Chondrocyte (in vitro differentiated cells): Measurements from ENCODE around the gene DUSP28. TPM values are rescaled to one million over a fixed set of nuclear protein-coding genes. Genes with fewer than 3 reads are reported as not detected.

Experiments used
- DNase-seq: peaks from one replicate; pipeline ENCODE4 v3.0.0; 2021; ENCODE audit warnings: mixed read lengths, low spot score
- H3K27ac Mint-ChIP-seq: one replicate; pipeline ENCODE4 v1.8.0; 2021; ENCODE audit warnings: mild to moderate bottlenecking, moderate library complexity, mixed read lengths; ENCODE audit not compliant: unreplicated experiment
- H3K27me3 Mint-ChIP-seq: 2 replicates; pipeline ENCODE4 v1.8.0; 2021; ENCODE audit warnings: low read depth, mixed read lengths
- H3K36me3 Mint-ChIP-seq: 2 replicates; pipeline ENCODE4 v1.8.0; 2021; ENCODE audit warnings: low read depth, mixed read lengths
- H3K4me1 Mint-ChIP-seq: 2 replicates; pipeline ENCODE4 v1.8.0; 2021; ENCODE audit warnings: low read depth, mild to moderate bottlenecking, mixed read lengths
- H3K4me3 Mint-ChIP-seq: one replicate; pipeline ENCODE4 v1.8.0; 2021; ENCODE audit warnings: mild to moderate bottlenecking, moderate library complexity, mixed read lengths; ENCODE audit not compliant: unreplicated experiment
- H3K9me3 Mint-ChIP-seq: 2 replicates; pipeline ENCODE4 v1.8.0; 2021; ENCODE audit warnings: low read depth, mixed read lengths
- CTCF ChIP-seq: fragments of 200-600 bp; sonication (generic); IDR thresholded peaks from 2 replicates; pipeline ENCODE4 v1.5.0; 2021; ENCODE audit warnings: antibody characterized with exemption, mild to moderate bottlenecking, moderate library complexity
- total RNA-seq: library from RNA; stranded (reverse); gene quantifications from 3 replicates; pipeline ENCODE4 v1.2.1, GENCODE V29; 2021

Gene DUSP28
- total RNA-seq, 1 donor from 2014 or later: 3.7 TPM

GRCh38 chr2:240604939-240605716 lies 45.0 kb downstream of the DUSP28 start:
- H3K4me3 Mint-ChIP-seq: no peak overlapping the region
- DNase-seq: peak; percentile 88
- H3K36me3 Mint-ChIP-seq: no peaks in the 10 kb centered on the region
- TF ChIP-seq CTCF: no peak
- H3K27me3 Mint-ChIP-seq: no peaks in the 10 kb centered on the region
- no peaks in the 10 kb centered on the region for H3K9me3 Mint-ChIP-seq
- peaks cover 3% of the 10 kb centered on the region for H3K4me1 Mint-ChIP-seq
- H3K27ac Mint-ChIP-seq: no peak overlapping the region

GRCh38 chr2:240605867-240606743 lies 45.9 kb downstream of the DUSP28 start:
- no peak for TF ChIP-seq CTCF
- H3K27ac Mint-ChIP-seq: no peak overlapping the region
- DNase-seq: peak; percentile 69
- H3K4me1 Mint-ChIP-seq: peaks cover 3% of the 10 kb centered on the region
- no peaks in the 10 kb centered on the region for H3K36me3 Mint-ChIP-seq
- H3K4me3 Mint-ChIP-seq: no peak overlapping the region
- H3K27me3 Mint-ChIP-seq: no peaks in the 10 kb centered on the region
- no peaks in the 10 kb centered on the region for H3K9me3 Mint-ChIP-seq

- TF ChIP-seq CTCF: no peak
- H3K27me3 Mint-ChIP-seq: no peaks in the 10 kb centered on the region
- no peak overlapping the region for H3K27ac Mint-ChIP-seq
- no peaks in the 10 kb centered on the region for H3K4me1 Mint-ChIP-seq
- H3K4me3 Mint-ChIP-seq: no peak overlapping the region
- peaks cover 9% of the 10 kb centered on the region for H3K36me3 Mint-ChIP-seq
- DNase-seq: peak; percentile 39
- no peaks in the 10 kb centered on the region for H3K9me3 Mint-ChIP-seq
These were observed 51.5 kb downstream of the DUSP28 start for GRCh38 chr2:240611601-240612210.

Other genes starting within 250 kb of the DUSP28 start
- gene GPC1, start 124.7 kb upstream of the DUSP28 start, total RNA-seq: 261 to 354 TPM (median 264 TPM) in 3 replicates
- 9.5 to 20.6 TPM (median 10.8 TPM) in 3 replicates for gene ANKMY1, start 2.4 kb upstream of the DUSP28 start, total RNA-seq
- 54.9 to 63.2 TPM (median 61.3 TPM) in 3 replicates for gene RNPEPL1, start 8.1 kb downstream of the DUSP28 start, total RNA-seq
- 22.0 to 29.4 TPM (median 22.7 TPM) in 3 replicates for gene CAPN10, start 26.4 kb downstream of the DUSP28 start, total RNA-seq
- 1.9 to 2.9 TPM (median 2.8 TPM) in 3 replicates for gene GPR35, start 65.1 kb downstream of the DUSP28 start, total RNA-seq
- gene AQP12B, start 122.5 kb downstream of the DUSP28 start, total RNA-seq: not detected in 3 replicates
- not detected in 3 replicates for gene AQP12A, start 131.5 kb downstream of the DUSP28 start, total RNA-seq